Measurements from ENCODE around the gene ZC3H18. TPM values are rescaled to one million over a fixed set of nuclear protein-coding genes. Genes with fewer than 3 reads are reported as not detected.
"Not testable (repeated sequence)": the region's sequence is repeated elsewhere in the genome, so short reads cannot be mapped to it uniquely, and the experiment has no call there.

The ZC3H18 gene
- total RNA-seq, 1 experiment from 2014 or later, result 5.9 TPM

- in situ Hi-C loops (cut with HindIII; ENCODE audit: low pct_unique_long_range_greater_than_20kb, low sequenced_read_pairs), result no loop called here
- DNase-seq (ENCODE audit: low read depth, low spot score), result no peak
Measured at GRCh38 chr16:88667461-88667860, 97.3 kb downstream of the ZC3H18 start.

- DNase-seq (ENCODE audit: low read depth, low spot score); in situ Hi-C loops (cut with HindIII; ENCODE audit: low pct_unique_long_range_greater_than_20kb, low sequenced_read_pairs): not testable (repeated sequence)
Measured at GRCh38 chr16:88669493-88669892, 99.3 kb downstream of the ZC3H18 start.

- no peak for DNase-seq (ENCODE audit: low read depth, low spot score)
- in situ Hi-C loops (cut with HindIII; ENCODE audit: low pct_unique_long_range_greater_than_20kb, low sequenced_read_pairs), result no loop called here
Measured at GRCh38 chr16:88669980-88670379, 99.8 kb downstream of the ZC3H18 start.

GRCh38 chr16:88671806-88672205 is 101.6 kb downstream of the ZC3H18 start:
- in situ Hi-C loops (cut with HindIII; ENCODE audit: low pct_unique_long_range_greater_than_20kb, low sequenced_read_pairs), result no loop called here
- DNase-seq (ENCODE audit: low read depth, low spot score), result no peak

GRCh38 chr16:88672776-88673175 is 102.6 kb downstream of the ZC3H18 start:
- DNase-seq (ENCODE audit: low read depth, low spot score), result peak; percentile 54
- in situ Hi-C loops (cut with HindIII; ENCODE audit: low pct_unique_long_range_greater_than_20kb, low sequenced_read_pairs), result no loop called here

- in situ Hi-C loops (cut with HindIII; ENCODE audit: low pct_unique_long_range_greater_than_20kb, low sequenced_read_pairs), result no loop called here
- no peak for DNase-seq (ENCODE audit: low read depth, low spot score)
Measured at GRCh38 chr16:88673716-88674379, 103.6 kb downstream of the ZC3H18 start.

GRCh38 chr16:88676502-88677242 is 106.5 kb downstream of the ZC3H18 start:
- DNase-seq (ENCODE audit: low read depth, low spot score), result no peak
- in situ Hi-C loops (cut with HindIII; ENCODE audit: low pct_unique_long_range_greater_than_20kb, low sequenced_read_pairs), result no loop called here

GRCh38 chr16:88677721-88678120 is 107.5 kb downstream of the ZC3H18 start:
- no peak for DNase-seq (ENCODE audit: low read depth, low spot score)
- in situ Hi-C loops (cut with HindIII; ENCODE audit: low pct_unique_long_range_greater_than_20kb, low sequenced_read_pairs), result no loop called here

GRCh38 chr16:88678224-88678979 is 108.2 kb downstream of the ZC3H18 start:
- DNase-seq (ENCODE audit: low read depth, low spot score), result no peak
- in situ Hi-C loops (cut with HindIII; ENCODE audit: low pct_unique_long_range_greater_than_20kb, low sequenced_read_pairs), result no loop called here

GRCh38 chr16:88680554-88681083 is 110.4 kb downstream of the ZC3H18 start:
- in situ Hi-C loops (cut with HindIII; ENCODE audit: low pct_unique_long_range_greater_than_20kb, low sequenced_read_pairs), result no loop called here
- DNase-seq (ENCODE audit: low read depth, low spot score), result no peak

GRCh38 chr16:88681084-88681680 is 111.0 kb downstream of the ZC3H18 start:
- DNase-seq (ENCODE audit: low read depth, low spot score), result no peak
- in situ Hi-C loops (cut with HindIII; ENCODE audit: low pct_unique_long_range_greater_than_20kb, low sequenced_read_pairs), result no loop called here

Other genes starting within 250 kb of the ZC3H18 start
- gene ZNF469, start 187.4 kb upstream of the ZC3H18 start, total RNA-seq (2014; rRNA removed; shearing (Covaris generic)), result not detected in 2 replicates
- 0.13 and 0.29 TPM in 2 replicates for gene ZFPM1, start 117.1 kb upstream of the ZC3H18 start, total RNA-seq (2014; rRNA removed; shearing (Covaris generic))
- not detected in 2 replicates for gene IL17C, start 68.2 kb downstream of the ZC3H18 start, total RNA-seq (2014; rRNA removed; shearing (Covaris generic))
- gene CYBA, start 80.7 kb downstream of the ZC3H18 start, total RNA-seq (2014; rRNA removed; shearing (Covaris generic)), result 34.2 and 41.9 TPM in 2 replicates
- gene MVD, start 92.7 kb downstream of the ZC3H18 start, total RNA-seq (2014; rRNA removed; shearing (Covaris generic)), result 11.6 and 13.0 TPM in 2 replicates
- not detected in 2 replicates for gene SNAI3, start 116.1 kb downstream of the ZC3H18 start, total RNA-seq (2014; rRNA removed; shearing (Covaris generic))
- gene RNF166, start 136.0 kb downstream of the ZC3H18 start, total RNA-seq (2014; rRNA removed; shearing (Covaris generic)), result 9.6 TPM in 2 replicates
- gene CTU2, start 136.1 kb downstream of the ZC3H18 start, total RNA-seq (2014; rRNA removed; shearing (Covaris generic)), result 15.1 and 15.5 TPM in 2 replicates
- 44.1 and 48.7 TPM in 2 replicates for gene PIEZO1, start 214.8 kb downstream of the ZC3H18 start, total RNA-seq (2014; rRNA removed; shearing (Covaris generic))
- gene CDT1, start 233.4 kb downstream of the ZC3H18 start, total RNA-seq (2014; rRNA removed; shearing (Covaris generic)), result 13.8 and 17.4 TPM in 2 replicates
- 209 and 226 TPM in 2 replicates for gene APRT, start 241.5 kb downstream of the ZC3H18 start, total RNA-seq (2014; rRNA removed; shearing (Covaris generic))